Uterus (tissue), 4 donors: ENCODE data around the gene CD7. TPM values are rescaled to one million over a fixed set of nuclear protein-coding genes. Genes with fewer than 3 reads are reported as not detected.

Source experiments
- DNase-seq, 2 donors: peaks; one replicate each; pipeline ENCODE4 v3.0.0-alpha.2; 2019 to 2020
- H3K27ac ChIP-seq, 2 donors: fragments of 200-600 bp; sonication (generic); 1 replicate in 1 of 2; 2 replicates in 1 of 2; pipeline ENCODE4 v1.5.1; 2016 to 2018
- H3K27me3 ChIP-seq, 2 donors: fragments of 200-600 bp; sonication (generic); one replicate each; pipeline ENCODE4 v1.5.1; 2018 to 2019; ENCODE audit warnings: control low read depth in 1 of 2
- H3K36me3 ChIP-seq, 2 donors: fragments of 200-600 bp; sonication (generic); one replicate each; pipeline ENCODE4 v1.5.1; 2019; ENCODE audit warnings: control low read depth in 1 of 2
- H3K4me1 ChIP-seq, 2 donors: fragments of 200-600 bp; sonication (generic); one replicate each; pipeline ENCODE4 v1.5.1; 2018 to 2019; ENCODE audit warnings: control low read depth in 1 of 2
- H3K4me3 ChIP-seq, 2 donors: fragments of 200-600 bp; sonication (generic); 1 replicate in 1 of 2; 2 replicates in 1 of 2; pipeline ENCODE4 v1.5.1; 2018 to 2019; ENCODE audit warnings: mild to moderate bottlenecking in 1 of 2
- H3K9me3 ChIP-seq, 2 donors: fragments of 200-600 bp; sonication (generic); one replicate each; pipeline ENCODE4 v1.5.1; 2019; ENCODE audit warnings: control low read depth in 1 of 2
- POLR2A ChIP-seq, 2 donors: fragments of 450-650 bp; IDR thresholded peaks; one replicate each; pipeline ENCODE4 v1.6.1; 2016; ENCODE audit warnings: antibody characterized with exemption in 2 of 2, mild to moderate bottlenecking in 1 of 2, moderate library complexity in 1 of 2
- intact Hi-C: fragments of 100-400 bp; cut with DNase I; formaldehyde crosslinking; loops from one replicate; pipeline ENCODE4 v1.15.1; 2023; ENCODE audit warnings: low total_unique reads
- total RNA-seq, 4 donors: library from RNA; depleted of rRNA in 3 of 4; stranded (reverse); fragments of >200 nt in 3 of 4; gene quantifications; one replicate each; pipeline versions ENCODE4 v1.1.0 to v1.2.4, GENCODE V29; 2014 to 2023
- TF ChIP-seq, protein P1 (sequence below), 4 experiments: fragments of 200-600 bp in 2 of 4; fragments of 450-650 bp in 2 of 4; sonication (generic) in 2 of 4; IDR thresholded peaks; one replicate each; pipeline ENCODE4 v1.5.1; 2016 to 2019; ENCODE audit warnings: antibody characterized with exemption in 4 of 4, mild to moderate bottlenecking in 2 of 4, moderate library complexity in 1 of 4
- donor health status: DM: yes; HTN: yes; CAD: no.

CD7 gene
- total RNA-seq, 4 donors from 2014 or later: 2.1 to 4.1 TPM; not detected in 2

DNA sequence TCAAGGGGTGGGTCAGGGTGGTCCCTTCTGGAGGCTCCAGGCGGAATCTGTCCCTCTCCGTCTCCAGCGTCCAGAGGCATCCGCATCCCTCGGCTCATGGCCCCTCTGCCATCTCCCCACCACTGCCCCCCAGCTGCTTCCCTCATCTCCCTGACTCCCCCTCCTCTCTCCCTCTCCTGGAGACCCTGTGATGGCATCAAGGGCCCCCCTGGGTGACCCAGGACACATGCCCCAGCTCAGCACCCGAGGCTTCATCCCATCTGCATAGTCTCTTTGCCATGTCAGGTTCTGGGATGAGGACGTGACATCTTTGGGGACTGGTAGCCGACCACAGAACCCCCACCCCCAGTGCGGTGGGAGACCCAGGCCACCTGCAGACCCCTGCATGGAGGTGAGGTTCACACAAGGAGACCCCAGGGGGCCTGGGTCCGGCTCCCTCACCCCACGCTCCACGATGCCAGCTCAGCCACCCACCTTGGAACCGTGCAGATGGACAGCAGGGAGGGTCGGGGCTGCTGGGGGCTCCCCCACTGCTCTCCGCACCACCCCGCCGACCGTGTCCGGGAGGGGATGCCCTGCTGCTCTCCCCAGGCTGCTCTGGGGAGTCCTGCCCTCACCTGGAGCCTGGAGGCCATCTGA is 12.4 kb upstream of the CD7 start:
- Histone ChIP-seq H3K9me3 (no peaks in the 10 kb centered on the region), H3K27me3 (no peaks in the 10 kb centered on the region), H3K27ac (no peak overlapping the region), H3K4me3 (no peak overlapping the region), H3K4me1 (peaks cover 0 to 11% of the 10 kb centered on the region in 2 donors), H3K36me3 (no peaks in the 10 kb centered on the region)
- no peak for DNase-seq
- intact Hi-C loops: loop anchor here (10.0 kb wide), 1 partner anchor 95 kb away; no protein-coding TSS in a partner anchor
- no peak for TF ChIP-seq POLR2A (IDR thresholded peaks at IDR 0.05)
- TF ChIP-seq, protein P1, sequence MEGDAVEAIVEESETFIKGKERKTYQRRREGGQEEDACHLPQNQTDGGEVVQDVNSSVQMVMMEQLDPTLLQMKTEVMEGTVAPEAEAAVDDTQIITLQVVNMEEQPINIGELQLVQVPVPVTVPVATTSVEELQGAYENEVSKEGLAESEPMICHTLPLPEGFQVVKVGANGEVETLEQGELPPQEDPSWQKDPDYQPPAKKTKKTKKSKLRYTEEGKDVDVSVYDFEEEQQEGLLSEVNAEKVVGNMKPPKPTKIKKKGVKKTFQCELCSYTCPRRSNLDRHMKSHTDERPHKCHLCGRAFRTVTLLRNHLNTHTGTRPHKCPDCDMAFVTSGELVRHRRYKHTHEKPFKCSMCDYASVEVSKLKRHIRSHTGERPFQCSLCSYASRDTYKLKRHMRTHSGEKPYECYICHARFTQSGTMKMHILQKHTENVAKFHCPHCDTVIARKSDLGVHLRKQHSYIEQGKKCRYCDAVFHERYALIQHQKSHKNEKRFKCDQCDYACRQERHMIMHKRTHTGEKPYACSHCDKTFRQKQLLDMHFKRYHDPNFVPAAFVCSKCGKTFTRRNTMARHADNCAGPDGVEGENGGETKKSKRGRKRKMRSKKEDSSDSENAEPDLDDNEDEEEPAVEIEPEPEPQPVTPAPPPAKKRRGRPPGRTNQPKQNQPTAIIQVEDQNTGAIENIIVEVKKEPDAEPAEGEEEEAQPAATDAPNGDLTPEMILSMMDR (IDR thresholded peaks at IDR 0.05): no peak

DNA sequence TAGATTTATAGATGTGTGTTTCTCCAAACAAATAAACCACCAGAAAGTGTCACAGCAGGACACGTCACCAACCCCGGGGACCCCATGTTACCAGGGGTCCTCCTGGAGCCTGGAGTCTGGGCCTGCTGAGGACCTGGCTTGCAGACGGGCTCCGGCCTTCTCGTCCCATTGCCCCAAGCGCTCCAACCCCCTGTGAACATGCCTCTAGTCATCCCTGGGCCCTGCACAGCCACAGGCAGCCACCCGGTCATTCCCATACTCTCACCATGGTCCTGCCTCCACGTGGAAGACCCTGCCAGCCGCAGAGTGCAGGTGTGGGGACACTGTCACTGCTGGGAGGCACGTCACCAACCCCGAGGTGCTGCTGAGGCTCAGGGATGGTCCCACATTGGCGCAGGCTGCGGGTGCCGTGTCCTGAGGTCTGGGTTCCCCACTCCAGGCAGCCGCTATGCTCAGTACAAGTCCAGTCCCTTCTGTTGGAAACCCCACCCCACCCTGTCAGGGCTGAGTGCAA is 11.6 kb upstream of the CD7 start:
- Histone ChIP-seq H3K4me3 (no peak overlapping the region), H3K27ac (no peak overlapping the region), H3K4me1 (peaks cover 0 to 5% of the 10 kb centered on the region in 2 donors), H3K9me3 (no peaks in the 10 kb centered on the region), H3K27me3 (no peaks in the 10 kb centered on the region), H3K36me3 (no peaks in the 10 kb centered on the region)
- TF ChIP-seq POLR2A (IDR thresholded peaks at IDR 0.05): no peak
- TF ChIP-seq, protein P1 (IDR thresholded peaks at IDR 0.05): no peak
- no peak for DNase-seq
- intact Hi-C loops: loop anchor here (10.0 kb wide), 1 partner anchor 94 kb away; no protein-coding TSS in a partner anchor

DNA sequence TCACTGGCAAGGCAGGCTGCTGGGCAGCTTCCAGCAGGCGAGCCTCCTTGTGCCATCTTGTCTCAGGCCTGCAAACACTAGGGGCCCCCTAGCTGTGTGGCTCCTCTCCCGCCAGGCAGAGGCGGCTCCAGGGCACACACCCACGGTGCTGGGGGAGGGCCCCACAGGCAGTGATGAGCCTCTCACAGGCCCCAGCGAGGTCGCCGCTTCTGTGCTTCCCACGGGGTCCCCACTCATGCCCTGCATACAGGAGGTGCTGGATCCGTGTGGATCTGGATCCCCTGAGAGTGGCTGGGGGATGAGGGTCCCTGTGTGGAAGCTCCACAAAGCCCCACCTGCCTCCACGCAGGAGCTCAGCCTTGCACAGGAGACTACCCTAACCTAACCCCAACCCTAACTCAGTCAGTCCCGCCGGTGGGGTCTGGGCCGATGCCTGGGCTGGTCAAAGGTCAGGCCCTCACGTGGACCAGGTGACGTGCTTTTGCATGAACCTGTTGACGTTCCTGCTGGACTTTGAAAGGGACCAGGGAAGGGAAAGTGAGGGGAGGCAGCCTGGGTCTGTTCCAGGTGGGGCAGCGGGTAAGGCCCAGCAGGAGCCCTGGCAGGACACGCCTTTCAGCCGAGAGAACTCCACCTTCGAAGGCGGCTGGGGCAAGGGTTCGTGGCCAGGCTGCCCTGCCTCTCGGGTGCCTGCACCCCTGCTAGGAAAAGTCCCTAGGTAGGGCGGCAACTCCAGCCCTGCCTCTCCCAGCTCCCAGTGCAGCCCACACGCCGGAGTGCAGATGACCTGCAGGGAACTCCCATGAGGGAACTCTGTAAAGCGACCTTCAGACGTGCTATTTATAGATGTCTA is 11.0 kb upstream of the CD7 start:
- no peak for TF ChIP-seq POLR2A (IDR thresholded peaks at IDR 0.05)
- Histone ChIP-seq H3K27ac (no peak overlapping the region), H3K4me3 (no peak overlapping the region), H3K4me1 (peaks cover 0 to 4% of the 10 kb centered on the region in 2 donors), H3K9me3 (no peaks in the 10 kb centered on the region), H3K36me3 (no peaks in the 10 kb centered on the region), H3K27me3 (no peaks in the 10 kb centered on the region)
- no peak for DNase-seq
- intact Hi-C loops: loop anchor here (10.0 kb wide), 1 partner anchor 94 kb away; no protein-coding TSS in a partner anchor

DNA sequence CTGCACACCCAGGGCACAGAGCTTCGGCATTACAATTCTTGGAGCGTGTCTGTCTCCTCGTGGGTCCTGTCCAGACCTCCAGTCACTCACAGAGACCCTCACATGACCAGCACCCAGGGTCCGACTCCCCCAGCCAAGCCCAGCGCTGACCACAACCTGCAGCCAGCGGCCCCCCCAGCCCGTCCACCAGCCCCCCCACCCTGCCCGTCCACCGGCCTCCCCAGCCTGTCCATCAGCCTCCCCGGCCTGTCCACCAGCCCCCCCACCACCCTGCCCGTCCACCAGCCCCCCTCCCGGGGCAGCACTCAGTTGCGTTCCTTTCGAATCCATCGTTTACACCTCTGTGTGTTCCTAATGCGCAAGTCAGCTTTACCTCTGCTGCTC is 10.3 kb upstream of the CD7 start:
- Histone ChIP-seq H3K4me3 (no peak overlapping the region), H3K4me1 (peaks cover 0 to 4% of the 10 kb centered on the region in 2 donors), H3K27ac (no peak overlapping the region), H3K36me3 (no peaks in the 10 kb centered on the region), H3K27me3 (no peaks in the 10 kb centered on the region), H3K9me3 (no peaks in the 10 kb centered on the region)
- TF ChIP-seq, protein P1 (IDR thresholded peaks at IDR 0.05): no peak
- TF ChIP-seq POLR2A (IDR thresholded peaks at IDR 0.05): no peak
- intact Hi-C loops: loop anchor here (10.0 kb wide), 1 partner anchor 93 kb away; no protein-coding TSS in a partner anchor
- no peak for DNase-seq

GRCh38 chr17:82327289-82327688 is 9.9 kb upstream of the CD7 start:
- H3K9me3 ChIP-seq: no peaks in the 10 kb centered on the region
- peaks cover 0 to 4% of the 10 kb centered on the region in 2 donors for H3K4me1 ChIP-seq
- H3K27ac ChIP-seq: no peak overlapping the region
- no peak for TF ChIP-seq POLR2A (IDR thresholded peaks at IDR 0.05)
- TF ChIP-seq, protein P1 (IDR thresholded peaks at IDR 0.05): no peak
- DNase-seq: no peak
- no peak overlapping the region for H3K4me3 ChIP-seq
- intact Hi-C loops: loop anchor here (10.0 kb wide), 1 partner anchor 92 kb away; no protein-coding TSS in a partner anchor
- H3K27me3 ChIP-seq: no peaks in the 10 kb centered on the region
- H3K36me3 ChIP-seq: no peaks in the 10 kb centered on the region
